CD1c-positive myeloid dendritic cell (primary cell): ENCODE measurements around the gene GALNTL6.
A peak's percentile ranks its signal among the peaks of the same experiment; 100 is the strongest.
"Not testable (repeated sequence)": the region's sequence is repeated elsewhere in the genome, so short reads cannot be mapped to it uniquely, and the experiment has no call there.

Experiments
- DNase-seq: peaks from one replicate; pipeline ENCODE4 v3.0.0-alpha.2; 2016; ENCODE audit errors: extremely low spot score

Gene GALNTL6

GRCh38 chr4:172379834-172380233 is 566.6 kb downstream of the GALNTL6 start:
- DNase-seq = no peak

GRCh38 chr4:172390331-172390730 is 577.1 kb downstream of the GALNTL6 start:
- no peak for DNase-seq

GRCh38 chr4:172392741-172393140 is 579.5 kb downstream of the GALNTL6 start:
- DNase-seq = no peak

- DNase-seq = no peak
Observed at GRCh38 chr4:172393220-172393619, 580.0 kb downstream of the GALNTL6 start.

DNA sequence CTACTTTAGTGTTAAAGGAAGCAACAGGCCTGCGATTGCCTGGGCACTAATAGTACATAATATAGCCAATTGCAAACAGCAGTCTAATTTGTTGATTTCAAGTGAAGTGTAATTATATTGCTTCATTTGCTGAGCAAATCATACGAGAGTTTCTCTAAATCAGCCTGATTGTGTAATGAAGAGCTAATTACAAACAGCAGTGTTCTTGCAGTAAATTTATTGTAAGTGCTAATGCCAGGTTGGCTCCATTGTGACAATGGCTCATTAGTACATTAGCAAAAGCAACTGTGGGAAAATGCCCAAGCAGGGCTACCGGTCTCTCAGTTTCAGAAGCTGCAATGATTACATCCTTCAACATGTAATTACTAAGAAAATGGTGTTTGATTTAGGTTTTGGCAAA is 591.5 kb downstream of the GALNTL6 start:
- no peak for DNase-seq

DNA sequence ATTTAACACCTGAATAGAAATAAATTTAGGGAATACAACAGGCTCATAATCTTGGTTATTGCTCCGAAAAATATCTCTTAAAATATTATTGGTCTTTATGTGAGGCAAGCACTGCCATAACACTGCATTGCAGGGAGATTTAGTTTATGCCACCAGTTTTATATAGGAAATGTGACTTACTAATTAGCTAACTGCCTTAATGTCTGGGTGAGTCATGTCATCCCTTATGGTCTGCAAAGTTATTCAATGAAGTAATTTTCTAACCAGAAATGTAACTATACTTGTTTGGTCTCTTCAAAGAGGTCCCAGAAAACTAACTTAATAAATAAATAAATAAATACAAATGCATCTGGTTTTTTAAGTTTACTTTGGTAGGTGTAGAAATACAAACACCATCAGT is 597.2 kb downstream of the GALNTL6 start:
- DNase-seq = no peak

DNA sequence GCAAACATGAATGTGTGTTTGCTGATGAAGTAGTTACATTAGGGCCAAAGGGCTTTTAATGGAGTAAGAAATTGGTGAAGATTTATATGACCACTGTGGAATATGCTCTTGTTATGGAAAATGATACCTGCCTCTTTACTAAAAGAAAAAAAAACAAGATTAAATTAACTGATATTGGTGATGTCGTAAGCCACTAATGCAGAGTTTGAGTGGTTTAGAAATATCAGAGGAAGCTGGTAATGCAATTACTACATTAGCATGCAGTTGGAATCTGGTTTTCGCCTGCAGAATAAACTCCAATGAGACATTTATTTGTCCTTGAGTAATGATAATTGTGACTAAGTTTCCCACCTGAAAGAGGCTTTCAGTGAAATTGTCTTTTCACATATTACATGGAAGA is 597.9 kb downstream of the GALNTL6 start:
- DNase-seq = no peak

GRCh38 chr4:172412851-172413580 is 599.8 kb downstream of the GALNTL6 start:
- no peak for DNase-seq

GRCh38 chr4:172428979-172429378 is 615.8 kb downstream of the GALNTL6 start:
- DNase-seq = not testable (repeated sequence)

GRCh38 chr4:172480471-172480870 is 667.3 kb downstream of the GALNTL6 start:
- no peak for DNase-seq

- DNase-seq = no peak
Observed at GRCh38 chr4:172481802-172482508, 668.8 kb downstream of the GALNTL6 start.

DNA sequence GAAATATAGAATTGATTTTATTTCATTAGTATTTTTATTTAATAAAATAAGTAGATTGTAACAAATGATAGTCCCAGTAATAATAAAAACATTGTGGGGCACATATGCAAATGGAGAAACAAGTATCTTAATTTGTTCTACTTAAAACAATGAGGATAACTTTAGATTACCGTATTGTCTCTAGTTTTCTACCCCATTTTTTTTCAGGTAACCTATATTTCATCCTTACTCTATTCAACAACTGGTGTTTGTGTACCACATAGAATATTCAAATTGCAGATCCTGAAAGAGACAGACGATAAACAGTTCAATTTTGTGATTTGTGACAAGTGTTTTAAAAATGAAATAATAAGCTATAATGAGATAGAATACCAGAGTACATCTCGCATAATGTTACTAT is 671.8 kb downstream of the GALNTL6 start:
- no peak for DNase-seq

DNA sequence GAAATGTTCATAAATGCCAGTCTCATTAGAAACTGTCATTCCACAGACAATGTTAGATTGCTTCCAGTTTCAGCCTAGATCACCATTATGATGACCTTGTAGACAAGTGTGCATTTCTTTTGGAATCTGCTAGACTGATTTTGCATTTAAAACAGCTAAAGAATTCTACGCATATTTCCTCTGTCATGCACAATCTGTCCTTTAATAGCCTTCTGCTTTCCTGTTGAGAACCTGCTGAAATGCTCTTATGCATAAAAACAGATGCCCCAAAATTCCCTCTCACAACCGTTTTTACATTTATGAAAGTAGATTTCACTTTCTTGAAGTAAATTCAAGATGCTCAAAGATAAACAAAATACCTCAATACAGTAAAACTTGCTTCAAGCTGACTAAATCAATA is 673.3 kb downstream of the GALNTL6 start:
- peak; percentile 0 for DNase-seq

GRCh38 chr4:172489861-172490260 is 676.7 kb downstream of the GALNTL6 start:
- peak; percentile 0 for DNase-seq

GRCh38 chr4:172495769-172496168 is 682.6 kb downstream of the GALNTL6 start:
- no peak for DNase-seq

GRCh38 chr4:172497321-172497720 is 684.1 kb downstream of the GALNTL6 start:
- DNase-seq = peak; percentile 0

- no peak for DNase-seq
Observed at GRCh38 chr4:172514011-172514410, 700.8 kb downstream of the GALNTL6 start.

GRCh38 chr4:172514801-172515200 is 701.6 kb downstream of the GALNTL6 start:
- no peak for DNase-seq

GRCh38 chr4:172515266-172515879 is 702.2 kb downstream of the GALNTL6 start:
- DNase-seq = no peak

DNA sequence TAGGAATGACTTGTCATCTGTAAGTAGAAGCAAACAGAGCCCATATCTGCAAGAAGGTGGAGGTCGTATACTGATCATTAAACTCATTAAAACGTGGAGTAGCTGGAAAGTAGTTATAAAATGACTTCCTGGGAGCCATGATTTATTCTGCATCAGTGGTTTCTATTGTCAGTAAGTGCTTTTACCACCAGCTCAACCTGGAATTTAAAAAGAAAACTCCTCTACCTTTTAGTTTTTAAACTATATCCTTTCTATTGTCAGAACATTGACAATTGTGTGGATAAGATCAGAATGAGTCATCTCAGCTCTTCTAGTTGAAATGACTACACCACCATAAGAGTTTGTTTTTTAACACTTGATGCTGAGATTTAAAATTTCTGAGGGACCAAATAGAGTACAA is 704.2 kb downstream of the GALNTL6 start:
- DNase-seq = no peak

DNA sequence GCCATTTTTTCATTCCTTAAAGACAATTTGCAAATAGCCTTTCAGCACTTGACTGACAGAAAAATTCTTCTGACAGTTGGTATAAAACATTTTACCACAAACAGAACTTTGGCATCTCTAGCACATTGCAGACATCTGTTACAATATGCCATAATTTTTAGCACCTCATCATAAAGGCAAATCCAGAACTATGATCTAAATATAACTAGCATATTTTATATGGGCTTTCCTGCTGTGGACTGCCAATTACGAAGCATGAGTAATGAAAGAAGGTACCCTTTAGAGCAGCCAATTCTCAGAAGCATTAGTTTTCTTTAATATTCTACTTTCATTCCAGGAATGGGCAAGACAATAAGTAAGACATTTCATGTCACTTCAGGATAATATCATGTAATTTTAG is 708.0 kb downstream of the GALNTL6 start:
- no peak for DNase-seq

DNA sequence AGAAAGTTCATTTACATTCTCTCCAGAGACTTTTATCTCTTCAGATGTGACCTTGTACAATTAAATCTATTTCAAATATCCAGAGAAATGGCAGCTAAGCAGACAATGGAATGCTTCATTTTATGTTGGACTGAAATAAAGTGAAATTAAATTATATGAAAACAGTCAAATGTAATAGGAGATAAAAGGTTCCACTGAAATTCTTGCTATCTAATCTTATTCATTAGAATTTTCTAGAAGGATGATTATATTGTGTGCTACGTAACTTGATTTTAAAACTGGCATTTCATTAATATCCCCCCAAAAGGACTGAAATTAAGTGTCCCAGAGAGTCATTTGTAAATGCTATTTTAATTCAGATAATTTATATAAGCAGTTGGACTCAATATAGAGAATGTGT is 708.5 kb downstream of the GALNTL6 start:
- peak; percentile 0 for DNase-seq

- DNase-seq = no peak
Observed at GRCh38 chr4:172543249-172543648, 730.0 kb downstream of the GALNTL6 start.
